ENCODE measurements around the gene RBMS3. TPM values are rescaled to one million over a fixed set of nuclear protein-coding genes. Genes with fewer than 3 reads are reported as not detected.
"Not testable (repeated sequence)": the region's sequence is repeated elsewhere in the genome, so short reads cannot be mapped to it uniquely, and the experiment has no call there.

The RBMS3 gene
- total and polyA plus RNA-seq, 4 donors, result 26.8 to 203 (median 94.8) TPM

DNA sequence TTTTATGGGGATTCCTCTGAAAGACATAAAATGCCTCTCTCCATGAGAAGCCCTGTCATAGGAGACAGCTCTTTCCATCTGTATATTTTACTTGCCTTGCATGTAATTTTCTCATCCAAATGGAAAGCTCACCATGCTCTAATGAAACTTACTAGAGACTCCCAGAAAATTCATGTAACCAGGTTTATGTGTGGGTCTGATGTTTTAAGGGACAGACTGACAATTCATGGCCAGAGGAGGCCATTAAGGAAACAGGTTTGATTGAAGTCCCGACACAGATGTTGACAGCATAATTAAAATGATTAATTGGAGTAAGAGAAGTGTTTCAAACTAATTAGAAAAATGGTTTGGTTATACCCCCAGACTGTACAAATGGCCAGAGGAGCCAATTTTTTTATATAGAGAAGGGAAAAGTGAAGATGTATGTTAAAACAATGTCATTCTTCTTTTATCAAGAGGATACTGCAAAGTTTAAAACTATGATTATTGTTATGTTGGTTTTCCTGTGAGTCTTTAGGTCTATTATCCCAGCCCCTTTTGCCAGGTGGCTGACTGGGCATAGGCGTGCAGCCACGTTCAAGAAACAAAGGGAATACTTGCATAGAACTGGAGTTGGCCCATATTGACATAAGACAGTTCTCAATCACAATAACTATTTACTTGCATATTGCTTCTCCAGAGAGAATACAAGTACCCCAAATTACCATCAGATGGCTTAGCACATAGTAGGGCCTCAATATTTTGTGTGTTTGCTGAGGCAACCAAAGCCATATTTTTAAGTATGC lies 64.8 kb downstream of the RBMS3 start:
- H3K9me3 ChIP-seq (ENCODE audit: control insufficient read depth, low read length), result no peaks in the 10 kb centered on the region
- intact Hi-C loops (cut with DNase I), result no loop called here
- no peaks in the 10 kb centered on the region for H3K27me3 ChIP-seq (ENCODE audit: control insufficient read depth in 1 of 2, insufficient read depth in 2 of 2, low read length in 1 of 2)
- H3K36me3 ChIP-seq (ENCODE audit: control insufficient read depth in 1 of 2, insufficient read depth in 2 of 2, low read length in 1 of 2), result no peaks in the 10 kb centered on the region
- H3K27ac ChIP-seq (ENCODE audit: low read depth in 1 of 2, low read length in 2 of 2), result no peak overlapping the region
- DNase-seq (no peak), ATAC-seq (ENCODE audit: low FRiP score) (no peak)
- no peak overlapping the region for H3K4me3 ChIP-seq (ENCODE audit: low read length in 2 of 2)
- WGBS, 2 donors, result 64 to 95% methylated on average over 3 of the region's 3 CpGs
- H3K4me1 ChIP-seq (ENCODE audit: control insufficient read depth in 1 of 2, insufficient read depth in 2 of 2, low read length in 2 of 2), result peaks cover 0 to 6% of the 10 kb centered on the region in 2 donors

GRCh38 chr3:29346828-29347227 lies 66.0 kb downstream of the RBMS3 start:
- peaks cover 0 to 3% of the 10 kb centered on the region in 2 donors for H3K4me1 ChIP-seq (ENCODE audit: control insufficient read depth in 1 of 2, insufficient read depth in 2 of 2, low read length in 2 of 2)
- no peaks in the 10 kb centered on the region for H3K36me3 ChIP-seq (ENCODE audit: control insufficient read depth in 1 of 2, insufficient read depth in 2 of 2, low read length in 1 of 2)
- no peak for ATAC-seq (ENCODE audit: low FRiP score)
- 58 to 60% methylated on average over 1 of the region's 1 CpG for WGBS, 2 donors
- H3K27ac ChIP-seq (ENCODE audit: low read depth in 1 of 2, low read length in 2 of 2), result no peak overlapping the region
- no peak overlapping the region for H3K4me3 ChIP-seq (ENCODE audit: low read length in 2 of 2)
- intact Hi-C loops (cut with DNase I), result no loop called here
- H3K27me3 ChIP-seq (ENCODE audit: control insufficient read depth in 1 of 2, insufficient read depth in 2 of 2, low read length in 1 of 2), result no peaks in the 10 kb centered on the region
- no peak for DNase-seq
- H3K9me3 ChIP-seq (ENCODE audit: control insufficient read depth, low read length), result no peaks in the 10 kb centered on the region

- H3K27ac ChIP-seq (ENCODE audit: low read depth in 1 of 2, low read length in 2 of 2), result no peak overlapping the region
- WGBS, 2 donors, result 26 to 58% methylated on average over 5 of the region's 5 CpGs
- no peaks in the 10 kb centered on the region for H3K9me3 ChIP-seq (ENCODE audit: control insufficient read depth, low read length)
- no peaks in the 10 kb centered on the region for H3K27me3 ChIP-seq (ENCODE audit: control insufficient read depth in 1 of 2, insufficient read depth in 2 of 2, low read length in 1 of 2)
- no peak for ATAC-seq (ENCODE audit: low FRiP score)
- intact Hi-C loops (cut with DNase I), result no loop called here
- no peak overlapping the region for H3K4me3 ChIP-seq (ENCODE audit: low read length in 2 of 2)
- no peak for DNase-seq
- H3K4me1 ChIP-seq (ENCODE audit: control insufficient read depth in 1 of 2, insufficient read depth in 2 of 2, low read length in 2 of 2), result peaks cover 0 to 3% of the 10 kb centered on the region in 2 donors
- no peaks in the 10 kb centered on the region for H3K36me3 ChIP-seq (ENCODE audit: control insufficient read depth in 1 of 2, insufficient read depth in 2 of 2, low read length in 1 of 2)
These were observed 66.5 kb downstream of the RBMS3 start for GRCh38 chr3:29347412-29347811.

GRCh38 chr3:29348316-29348715 lies 67.4 kb downstream of the RBMS3 start:
- Histone ChIP-seq H3K4me3 (ENCODE audit: low read length in 2 of 2) (no peak overlapping the region), H3K36me3 (ENCODE audit: control insufficient read depth in 1 of 2, insufficient read depth in 2 of 2, low read length in 1 of 2) (no peaks in the 10 kb centered on the region), H3K27ac (ENCODE audit: low read depth in 1 of 2, low read length in 2 of 2) (no peak overlapping the region), H3K4me1 (ENCODE audit: control insufficient read depth in 1 of 2, insufficient read depth in 2 of 2, low read length in 2 of 2) (peaks cover 0 to 3% of the 10 kb centered on the region in 2 donors), H3K9me3 (ENCODE audit: control insufficient read depth, low read length) (no peaks in the 10 kb centered on the region), H3K27me3 (ENCODE audit: control insufficient read depth in 1 of 2, insufficient read depth in 2 of 2, low read length in 1 of 2) (no peaks in the 10 kb centered on the region)
- intact Hi-C loops (cut with DNase I), result no loop called here
- 31 to 72% methylated on average over 4 of the region's 4 CpGs for WGBS, 2 donors
- DNase-seq, result no peak
- ATAC-seq (ENCODE audit: low FRiP score), result no peak

DNA sequence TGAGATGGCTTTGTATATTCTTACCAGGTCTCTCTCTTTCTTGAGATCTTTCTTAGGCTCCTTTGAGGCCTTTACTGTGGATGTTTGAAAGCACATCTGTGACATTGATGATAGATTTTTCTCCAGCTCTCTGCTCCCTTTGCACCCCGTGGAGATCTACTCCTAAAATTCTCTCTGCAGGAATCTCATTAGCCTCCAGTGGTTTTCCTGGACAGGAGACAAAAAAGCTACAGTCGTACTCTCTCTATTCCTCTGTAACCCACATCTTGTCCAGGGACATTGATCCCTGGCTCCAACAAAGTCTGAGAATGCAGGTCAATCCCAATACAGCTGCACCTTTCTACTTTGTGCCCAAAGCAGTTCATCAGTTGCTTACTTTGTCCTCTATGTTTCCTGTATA lies 68.2 kb downstream of the RBMS3 start:
- WGBS, 2 donors, result 15 to 46% methylated on average over 2 of the region's 2 CpGs
- no peak for ATAC-seq (ENCODE audit: low FRiP score)
- Histone ChIP-seq H3K9me3 (ENCODE audit: control insufficient read depth, low read length) (no peaks in the 10 kb centered on the region), H3K4me3 (ENCODE audit: low read length in 2 of 2) (no peak overlapping the region), H3K27ac (ENCODE audit: low read depth in 1 of 2, low read length in 2 of 2) (no peak overlapping the region), H3K36me3 (ENCODE audit: control insufficient read depth in 1 of 2, insufficient read depth in 2 of 2, low read length in 1 of 2) (no peaks in the 10 kb centered on the region), H3K4me1 (ENCODE audit: control insufficient read depth in 1 of 2, insufficient read depth in 2 of 2, low read length in 2 of 2) (peaks cover 0 to 3% of the 10 kb centered on the region in 2 donors), H3K27me3 (ENCODE audit: control insufficient read depth in 1 of 2, insufficient read depth in 2 of 2, low read length in 1 of 2) (no peaks in the 10 kb centered on the region)
- no peak for DNase-seq
- intact Hi-C loops (cut with DNase I), result no loop called here

- Histone ChIP-seq H3K27me3 (ENCODE audit: control insufficient read depth in 1 of 2, insufficient read depth in 2 of 2, low read length in 1 of 2) (no peaks in the 10 kb centered on the region), H3K9me3 (ENCODE audit: control insufficient read depth, low read length) (no peaks in the 10 kb centered on the region), H3K27ac (ENCODE audit: low read depth in 1 of 2, low read length in 2 of 2) (no peak overlapping the region), H3K4me3 (ENCODE audit: low read length in 2 of 2) (no peak overlapping the region), H3K4me1 (ENCODE audit: control insufficient read depth in 1 of 2, insufficient read depth in 2 of 2, low read length in 2 of 2) (peaks cover 0 to 6% of the 10 kb centered on the region in 2 donors), H3K36me3 (ENCODE audit: control insufficient read depth in 1 of 2, insufficient read depth in 2 of 2, low read length in 1 of 2) (no peaks in the 10 kb centered on the region)
- intact Hi-C loops (cut with DNase I), result no loop called here
- ATAC-seq (ENCODE audit: low FRiP score) (no peak), DNase-seq (no peak)
- WGBS, 2 donors, result 0 to 4% methylated on average over 1 of the region's 1 CpG
These were observed 72.9 kb downstream of the RBMS3 start for GRCh38 chr3:29353807-29354206.

DNA sequence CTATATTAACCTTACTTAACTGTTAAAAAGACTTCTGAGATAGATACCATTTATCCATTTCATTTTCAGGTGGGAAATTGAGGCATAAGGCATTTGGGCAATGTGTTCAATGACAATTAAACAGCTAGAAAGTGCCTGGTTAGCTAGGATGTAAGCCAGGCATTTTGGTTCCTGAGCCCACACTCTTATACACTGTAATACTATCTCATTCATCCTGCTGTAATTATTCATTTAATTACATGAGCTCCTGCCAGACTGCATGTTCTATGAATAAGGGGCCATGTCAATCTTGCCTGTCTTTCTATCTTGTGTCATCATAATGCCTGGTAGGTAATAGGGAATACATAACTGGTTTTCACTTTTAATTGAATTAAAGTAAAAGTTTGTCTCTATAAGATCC lies 74.0 kb downstream of the RBMS3 start:
- Histone ChIP-seq H3K4me1 (ENCODE audit: control insufficient read depth in 1 of 2, insufficient read depth in 2 of 2, low read length in 2 of 2) (peaks cover 0 to 6% of the 10 kb centered on the region in 2 donors), H3K27ac (ENCODE audit: low read depth in 1 of 2, low read length in 2 of 2) (no peak overlapping the region), H3K36me3 (ENCODE audit: control insufficient read depth in 1 of 2, insufficient read depth in 2 of 2, low read length in 1 of 2) (no peaks in the 10 kb centered on the region), H3K4me3 (ENCODE audit: low read length in 2 of 2) (no peak overlapping the region), H3K9me3 (ENCODE audit: control insufficient read depth, low read length) (no peaks in the 10 kb centered on the region), H3K27me3 (ENCODE audit: control insufficient read depth in 1 of 2, insufficient read depth in 2 of 2, low read length in 1 of 2) (no peaks in the 10 kb centered on the region)
- DNase-seq (no peak), ATAC-seq (ENCODE audit: low FRiP score) (no peak)
- intact Hi-C loops (cut with DNase I), result no loop called here

DNA sequence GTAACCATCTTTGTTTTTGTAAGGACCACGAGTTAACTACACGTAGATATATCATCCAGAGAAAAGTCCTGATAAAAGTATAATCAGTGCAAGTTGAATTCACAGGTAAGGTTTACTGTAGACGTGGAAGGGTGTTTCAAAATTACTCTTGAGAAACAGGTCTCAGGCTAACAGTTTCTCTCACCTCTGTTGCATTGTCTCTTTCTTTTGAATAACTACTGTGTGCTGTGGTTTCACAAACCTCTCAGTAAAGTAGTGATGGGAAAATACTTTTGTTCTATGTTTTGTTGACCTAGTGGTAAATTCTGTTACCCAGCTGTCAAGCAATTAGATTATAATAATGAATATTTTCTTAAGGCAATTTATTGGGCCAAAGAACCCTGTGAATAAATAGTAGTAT lies 75.2 kb downstream of the RBMS3 start:
- WGBS, 2 donors, result 84 to 85% methylated on average over 3 of the region's 3 CpGs
- no peaks in the 10 kb centered on the region for H3K36me3 ChIP-seq (ENCODE audit: control insufficient read depth in 1 of 2, insufficient read depth in 2 of 2, low read length in 1 of 2)
- ATAC-seq (ENCODE audit: low FRiP score), result no peak
- no peak overlapping the region for H3K4me3 ChIP-seq (ENCODE audit: low read length in 2 of 2)
- DNase-seq, result no peak
- intact Hi-C loops (cut with DNase I), result no loop called here
- peaks cover 0 to 6% of the 10 kb centered on the region in 2 donors for H3K4me1 ChIP-seq (ENCODE audit: control insufficient read depth in 1 of 2, insufficient read depth in 2 of 2, low read length in 2 of 2)
- H3K9me3 ChIP-seq (ENCODE audit: control insufficient read depth, low read length), result no peaks in the 10 kb centered on the region
- H3K27ac ChIP-seq (ENCODE audit: low read depth in 1 of 2, low read length in 2 of 2), result no peak overlapping the region
- H3K27me3 ChIP-seq (ENCODE audit: control insufficient read depth in 1 of 2, insufficient read depth in 2 of 2, low read length in 1 of 2), result no peaks in the 10 kb centered on the region

DNA sequence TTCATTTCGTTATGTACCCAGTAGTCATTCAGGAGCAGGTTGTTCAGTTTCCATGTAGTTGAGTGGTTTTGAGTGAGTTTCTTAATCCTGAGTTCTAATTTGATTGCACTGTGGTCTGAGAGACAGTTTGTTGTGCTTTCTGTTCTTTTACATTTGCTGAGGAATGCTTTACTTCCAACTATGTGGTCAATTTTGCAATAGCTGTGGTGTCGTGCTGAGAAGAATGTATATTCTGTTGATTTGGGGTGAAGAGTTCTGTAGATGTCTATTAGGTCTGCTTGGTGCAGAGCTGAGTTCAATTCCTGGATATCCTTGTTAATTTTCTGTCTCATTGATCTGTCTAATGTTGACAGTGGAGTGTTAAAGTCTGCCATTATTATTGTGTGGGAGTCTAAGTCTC lies 79.4 kb downstream of the RBMS3 start:
- H3K4me3 ChIP-seq (ENCODE audit: low read length in 2 of 2); H3K9me3 ChIP-seq (ENCODE audit: control insufficient read depth, low read length); H3K27ac ChIP-seq (ENCODE audit: low read depth in 1 of 2, low read length in 2 of 2); DNase-seq; ATAC-seq (ENCODE audit: low FRiP score); H3K4me1 ChIP-seq (ENCODE audit: control insufficient read depth in 1 of 2, insufficient read depth in 2 of 2, low read length in 2 of 2); H3K27me3 ChIP-seq (ENCODE audit: control insufficient read depth in 1 of 2, insufficient read depth in 2 of 2, low read length in 1 of 2); H3K36me3 ChIP-seq (ENCODE audit: control insufficient read depth in 1 of 2, insufficient read depth in 2 of 2, low read length in 1 of 2); intact Hi-C loops (cut with DNase I): not testable (repeated sequence)
- WGBS, 2 donors, result 91 to 100% methylated on average over 2 of the region's 2 CpGs
